Osteocyte (in vitro differentiated cells): Measurements from ENCODE around the gene MADCAM1. TPM values are rescaled to one million over a fixed set of nuclear protein-coding genes. Genes with fewer than 3 reads are reported as not detected.

Experiments
- DNase-seq: peaks from one replicate; pipeline ENCODE4 v3.0.0; 2021; ENCODE audit warnings: mixed read lengths; ENCODE audit not compliant: unreplicated experiment; ENCODE audit errors: extremely low spot score
- H3K27ac Mint-ChIP-seq: one replicate; pipeline ENCODE4 v1.8.0; 2021; ENCODE audit warnings: mild to moderate bottlenecking, mixed read lengths; ENCODE audit not compliant: unreplicated experiment
- H3K27me3 Mint-ChIP-seq: one replicate; pipeline ENCODE4 v1.8.0; 2021; ENCODE audit warnings: mixed read lengths; ENCODE audit not compliant: unreplicated experiment
- H3K36me3 Mint-ChIP-seq: one replicate; pipeline ENCODE4 v1.8.0; 2021; ENCODE audit warnings: mixed read lengths; ENCODE audit not compliant: unreplicated experiment
- H3K4me1 Mint-ChIP-seq: one replicate; pipeline ENCODE4 v1.8.0; 2021; ENCODE audit warnings: mixed read lengths; ENCODE audit not compliant: unreplicated experiment
- H3K4me3 Mint-ChIP-seq: one replicate; pipeline ENCODE4 v1.8.0; 2021; ENCODE audit warnings: mild to moderate bottlenecking, moderate library complexity, mixed read lengths; ENCODE audit not compliant: unreplicated experiment
- H3K9me3 Mint-ChIP-seq: one replicate; pipeline ENCODE4 v1.8.0; 2021; ENCODE audit warnings: mixed read lengths; ENCODE audit not compliant: unreplicated experiment
- CTCF ChIP-seq: fragments of 200-600 bp; sonication (generic); IDR thresholded peaks from 2 replicates; pipeline ENCODE4 v1.5.0; 2021; ENCODE audit warnings: antibody characterized with exemption, mild to moderate bottlenecking, moderate library complexity
- total RNA-seq: library from RNA; stranded (reverse); gene quantifications from 2 replicates; pipeline ENCODE4 v1.2.1, GENCODE V29; 2021

MADCAM1 gene
- total RNA-seq, 1 donor from 2014 or later, result 1.3 TPM

- peaks cover 9% of the 10 kb centered on the region for H3K4me1 Mint-ChIP-seq
- no peaks in the 10 kb centered on the region for H3K27me3 Mint-ChIP-seq
- no peak for TF ChIP-seq CTCF
- no peaks in the 10 kb centered on the region for H3K36me3 Mint-ChIP-seq
- H3K4me3 Mint-ChIP-seq, result peak overlapping the region; percentile 71
- H3K27ac Mint-ChIP-seq, result no peak overlapping the region
- no peak for DNase-seq
- no peaks in the 10 kb centered on the region for H3K9me3 Mint-ChIP-seq
Measured at GRCh38 chr19:461721-462551, 34.4 kb upstream of the MADCAM1 start.

GRCh38 chr19:463483-464207, 32.6 kb upstream of the MADCAM1 start:
- H3K27me3 Mint-ChIP-seq, result no peaks in the 10 kb centered on the region
- no peak for TF ChIP-seq CTCF
- H3K4me1 Mint-ChIP-seq, result peaks cover 9% of the 10 kb centered on the region
- no peaks in the 10 kb centered on the region for H3K9me3 Mint-ChIP-seq
- H3K36me3 Mint-ChIP-seq, result no peaks in the 10 kb centered on the region
- DNase-seq, result no peak
- H3K4me3 Mint-ChIP-seq, result no peak overlapping the region
- H3K27ac Mint-ChIP-seq, result no peak overlapping the region

GRCh38 chr19:464208-464545, 32.1 kb upstream of the MADCAM1 start:
- no peak for DNase-seq
- no peaks in the 10 kb centered on the region for H3K9me3 Mint-ChIP-seq
- no peaks in the 10 kb centered on the region for H3K27me3 Mint-ChIP-seq
- no peak for TF ChIP-seq CTCF
- H3K4me1 Mint-ChIP-seq, result peaks cover 9% of the 10 kb centered on the region
- no peaks in the 10 kb centered on the region for H3K36me3 Mint-ChIP-seq
- no peak overlapping the region for H3K27ac Mint-ChIP-seq
- no peak overlapping the region for H3K4me3 Mint-ChIP-seq

- H3K4me3 Mint-ChIP-seq, result no peak overlapping the region
Measured at GRCh38 chr19:465056-465816, 31.1 kb upstream of the MADCAM1 start.

More at GRCh38 chr19:465056-465816, 31.1 kb upstream of the MADCAM1 start:
- no peak for TF ChIP-seq CTCF
- Mint-ChIP-seq H3K27ac (no peak overlapping the region), H3K27me3 (no peaks in the 10 kb centered on the region), H3K9me3 (no peaks in the 10 kb centered on the region), H3K36me3 (no peaks in the 10 kb centered on the region), H3K4me1 (peaks cover 4% of the 10 kb centered on the region)
- DNase-seq, result no peak
